Mesenchymal stem cell (in vitro differentiated cells and primary cell): Measurements from ENCODE around the gene LKAAEAR1.

Source experiments
- DNase-seq: peaks from one replicate; pipeline ENCODE4 v3.0.0-alpha.2; 2013
- H2AFZ ChIP-seq: one replicate; pipeline ENCODE4 v1.6.1; 2013; ENCODE audit warnings: low read depth, mild to moderate bottlenecking, control low read depth, inconsistent platforms, low read length, moderate library complexity
- H2AK5ac ChIP-seq: 2 replicates; pipeline ENCODE4 v1.6.1; 2013; ENCODE audit warnings: low read length, moderate library complexity, mild to moderate bottlenecking, inconsistent platforms; ENCODE audit not compliant: severe bottlenecking
- H2BK120ac ChIP-seq: one replicate; pipeline ENCODE4 v1.6.1; 2013; ENCODE audit warnings: low read depth, mild to moderate bottlenecking, inconsistent platforms, low read length, moderate library complexity
- H2BK12ac ChIP-seq, 2 experiments: one replicate each; pipeline ENCODE4 v1.6.1; 2013; ENCODE audit warnings: inconsistent platforms in 2 of 2, low read length in 2 of 2, mild to moderate bottlenecking in 2 of 2, moderate library complexity in 2 of 2, control low read depth in 1 of 2
- H2BK15ac ChIP-seq: one replicate; pipeline ENCODE4 v1.6.1; 2013; ENCODE audit warnings: mild to moderate bottlenecking, low read depth, inconsistent platforms; ENCODE audit not compliant: poor library complexity, severe bottlenecking
- H2BK5ac ChIP-seq: 2 replicates; pipeline ENCODE4 v1.6.1; 2013; ENCODE audit warnings: low read depth, mild to moderate bottlenecking, low read length, control low read depth, inconsistent platforms; ENCODE audit not compliant: poor library complexity, severe bottlenecking
- H3K14ac ChIP-seq, 2 experiments: one replicate each; pipeline ENCODE4 v1.6.1; 2013; ENCODE audit warnings: inconsistent platforms in 2 of 2, low read length in 2 of 2, control low read depth in 1 of 2, mild to moderate bottlenecking in 1 of 2, moderate library complexity in 1 of 2
- H3K18ac ChIP-seq, 2 experiments: one replicate each; pipeline ENCODE4 v1.6.1; 2013; ENCODE audit warnings: inconsistent platforms in 2 of 2, low read length in 2 of 2, control low read depth in 1 of 2, low read depth in 1 of 2, mild to moderate bottlenecking in 1 of 2
- H3K23ac ChIP-seq, 2 experiments: one replicate each; pipeline ENCODE4 v1.6.1; 2013; ENCODE audit warnings: inconsistent platforms in 2 of 2, low read length in 2 of 2, mild to moderate bottlenecking in 2 of 2, moderate library complexity in 2 of 2, control low read depth in 1 of 2
- H3K27ac ChIP-seq: 2 replicates; pipeline ENCODE4 v1.5.1; 2013; ENCODE audit warnings: mild to moderate bottlenecking, moderate library complexity, low read length, control low read depth, inconsistent platforms; ENCODE audit not compliant: poor library complexity, severe bottlenecking
- H3K27me3 ChIP-seq, 2 experiments: 2 replicates each; pipeline versions ENCODE4 v1.6.1 to v1.7.0; 2013; ENCODE audit warnings: low read length in 2 of 2, mild to moderate bottlenecking in 2 of 2, moderate library complexity in 2 of 2, control low read depth in 1 of 2, inconsistent platforms in 1 of 2; ENCODE audit not compliant: control insufficient read depth in 1 of 2, insufficient read depth in 1 of 2
- H3K36me3 ChIP-seq, 2 experiments: 2 replicates each; pipeline versions ENCODE4 v1.6.1 to v1.7.0; 2013; ENCODE audit warnings: low read length in 2 of 2, control low read depth in 1 of 2, inconsistent platforms in 1 of 2, low read depth in 1 of 2, mild to moderate bottlenecking in 1 of 2; ENCODE audit not compliant: insufficient read depth in 2 of 2, control insufficient read depth in 1 of 2
- H3K4ac ChIP-seq, 2 experiments: one replicate each; pipeline ENCODE4 v1.6.1; 2013; ENCODE audit warnings: inconsistent platforms in 2 of 2, low read length in 2 of 2, mild to moderate bottlenecking in 2 of 2, moderate library complexity in 2 of 2, control low read depth in 1 of 2, low read depth in 1 of 2
- H3K4me1 ChIP-seq: 2 replicates; pipeline ENCODE4 v1.6.1; 2013; ENCODE audit warnings: low read depth, low read length, control low read depth; ENCODE audit not compliant: control insufficient read depth, insufficient read depth
- H3K4me2 ChIP-seq: 2 replicates; pipeline ENCODE4 v1.6.1; 2013; ENCODE audit warnings: low read length, mild to moderate bottlenecking, inconsistent platforms; ENCODE audit not compliant: poor library complexity, severe bottlenecking
- H3K4me3 ChIP-seq, 2 experiments: 2 replicates each; pipeline versions ENCODE4 v1.5.1 to v1.7.0; 2013; ENCODE audit warnings: low read length in 2 of 2, mild to moderate bottlenecking in 2 of 2, control low read depth in 1 of 2, low read depth in 1 of 2; ENCODE audit not compliant: insufficient read depth in 1 of 2
- H3K79me1 ChIP-seq: replicated peaks from 2 replicates; pipeline ENCODE4 v1.6.1; 2013; ENCODE audit warnings: mild to moderate bottlenecking, control low read depth, low read length, inconsistent platforms; ENCODE audit not compliant: poor library complexity, severe bottlenecking
- H3K9ac ChIP-seq: 2 replicates; pipeline ENCODE4 v1.7.0; 2013; ENCODE audit warnings: mild to moderate bottlenecking, low read length, moderate library complexity
- H3K9me3 ChIP-seq: 2 replicates; pipeline ENCODE4 v1.7.0; 2013; ENCODE audit warnings: mild to moderate bottlenecking, low read length; ENCODE audit not compliant: control insufficient read depth
- H4K8ac ChIP-seq: one replicate; pipeline ENCODE4 v1.6.1; 2013; ENCODE audit warnings: inconsistent platforms, mild to moderate bottlenecking, low read length, moderate library complexity
- H4K91ac ChIP-seq: one replicate; pipeline ENCODE4 v1.6.1; 2013; ENCODE audit warnings: mild to moderate bottlenecking, low read length, inconsistent platforms
- WGBS: methylation state at CpG from one replicate; pipeline ENCODE4 v1.1.7; 2013; ENCODE audit warnings: mixed read lengths; 5-methylcytosine and 5-hydroxymethylcytosine counted together

LKAAEAR1 gene

DNA sequence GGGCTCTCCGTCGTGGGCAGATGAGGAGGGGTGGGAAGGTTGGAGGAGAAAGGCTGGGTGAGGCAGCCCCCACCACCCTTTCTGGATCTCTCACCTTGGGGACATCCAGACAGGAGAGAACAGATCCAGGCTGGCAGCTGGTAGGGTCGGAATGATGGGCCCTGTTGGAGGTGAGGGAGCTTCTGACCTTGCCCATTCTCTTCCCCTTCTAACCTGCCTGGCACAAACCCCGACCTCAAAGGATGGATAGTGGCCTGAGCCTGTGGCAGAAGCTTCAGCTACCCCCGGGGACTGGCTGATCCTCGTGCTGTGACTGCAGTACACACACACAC lies 29.2 kb upstream of the LKAAEAR1 start:
- Histone ChIP-seq H2AK5ac (no peak overlapping the region), H3K4me2 (no peak overlapping the region), H3K9me3 (no peaks in the 10 kb centered on the region), H3K4me3 (no peak overlapping the region), H3K79me1 (no peaks in the 10 kb centered on the region), H3K27ac (no peak overlapping the region), H2AFZ (no peak overlapping the region), H3K14ac (no peak overlapping the region), H3K18ac (no peak overlapping the region), H3K36me3 (no peaks in the 10 kb centered on the region), H3K4me1 (peaks cover 3% of the 10 kb centered on the region), H2BK15ac (no peak overlapping the region), H2BK12ac (no peak overlapping the region), H4K91ac (no peak overlapping the region), H4K8ac (no peak overlapping the region), H3K27me3 (peaks cover 31 to 74% of the 10 kb centered on the region in 2 experiments), H3K4ac (no peak overlapping the region), H2BK5ac (no peak overlapping the region), H3K23ac (no peak overlapping the region), H3K9ac (no peak overlapping the region), H2BK120ac (no peak overlapping the region)
- WGBS, result 66% methylated on average over 4 of the region's 6 CpGs
- no peak for DNase-seq

DNA sequence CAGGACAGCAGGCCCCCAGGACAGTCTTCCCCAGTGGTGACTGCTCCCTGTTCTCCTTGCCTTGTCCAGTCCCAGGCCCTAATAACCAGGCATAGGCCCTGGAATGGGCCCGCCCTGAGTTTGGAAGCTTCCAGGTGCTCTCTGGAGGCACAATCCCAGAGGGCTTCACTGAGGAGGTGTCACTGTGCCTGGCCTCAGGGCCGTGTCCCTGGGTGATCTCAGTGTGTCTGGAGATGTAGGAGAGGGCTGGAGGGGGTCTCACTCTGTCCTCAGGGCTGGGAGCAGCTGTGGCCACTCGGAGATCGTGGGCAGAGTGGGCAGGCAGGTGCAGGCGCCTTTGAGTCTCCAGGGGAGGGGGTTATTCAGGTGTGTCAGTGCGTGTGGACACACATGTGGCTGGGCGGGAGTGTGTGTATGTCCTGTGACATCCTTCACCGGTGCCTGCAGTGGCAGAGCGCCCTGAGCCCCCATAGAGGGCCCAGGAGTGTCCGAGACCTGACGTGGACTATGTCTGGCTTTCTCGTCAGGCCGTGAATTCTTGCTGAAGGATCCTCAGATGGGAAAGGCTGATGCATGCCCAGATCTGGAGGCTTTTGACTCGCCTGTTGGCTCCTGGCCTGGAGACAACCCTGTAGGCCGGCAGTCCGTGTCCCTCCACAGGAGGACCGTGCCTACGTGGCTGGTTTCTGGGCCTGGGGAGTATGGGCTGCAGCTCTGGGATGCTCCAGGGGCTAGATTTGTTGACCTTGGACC lies 28.7 kb upstream of the LKAAEAR1 start:
- Histone ChIP-seq H3K27me3 (peaks cover 36 to 78% of the 10 kb centered on the region in 2 experiments), H3K4me2 (no peak overlapping the region), H4K91ac (no peak overlapping the region), H3K4me3 (no peak overlapping the region), H3K23ac (no peak overlapping the region), H2BK120ac (no peak overlapping the region), H3K9ac (no peak overlapping the region), H3K18ac (no peak overlapping the region), H2BK5ac (no peak overlapping the region), H3K4ac (no peak overlapping the region), H2AK5ac (no peak overlapping the region), H2BK12ac (no peak overlapping the region), H3K36me3 (no peaks in the 10 kb centered on the region), H3K14ac (no peak overlapping the region), H2AFZ (no peak overlapping the region), H3K4me1 (peaks cover 3% of the 10 kb centered on the region), H3K79me1 (no peaks in the 10 kb centered on the region), H3K9me3 (no peaks in the 10 kb centered on the region), H2BK15ac (no peak overlapping the region), H4K8ac (no peak overlapping the region), H3K27ac (no peak overlapping the region)
- DNase-seq, result no peak
- WGBS, result 87% methylated on average over 18 of the region's 18 CpGs

DNA sequence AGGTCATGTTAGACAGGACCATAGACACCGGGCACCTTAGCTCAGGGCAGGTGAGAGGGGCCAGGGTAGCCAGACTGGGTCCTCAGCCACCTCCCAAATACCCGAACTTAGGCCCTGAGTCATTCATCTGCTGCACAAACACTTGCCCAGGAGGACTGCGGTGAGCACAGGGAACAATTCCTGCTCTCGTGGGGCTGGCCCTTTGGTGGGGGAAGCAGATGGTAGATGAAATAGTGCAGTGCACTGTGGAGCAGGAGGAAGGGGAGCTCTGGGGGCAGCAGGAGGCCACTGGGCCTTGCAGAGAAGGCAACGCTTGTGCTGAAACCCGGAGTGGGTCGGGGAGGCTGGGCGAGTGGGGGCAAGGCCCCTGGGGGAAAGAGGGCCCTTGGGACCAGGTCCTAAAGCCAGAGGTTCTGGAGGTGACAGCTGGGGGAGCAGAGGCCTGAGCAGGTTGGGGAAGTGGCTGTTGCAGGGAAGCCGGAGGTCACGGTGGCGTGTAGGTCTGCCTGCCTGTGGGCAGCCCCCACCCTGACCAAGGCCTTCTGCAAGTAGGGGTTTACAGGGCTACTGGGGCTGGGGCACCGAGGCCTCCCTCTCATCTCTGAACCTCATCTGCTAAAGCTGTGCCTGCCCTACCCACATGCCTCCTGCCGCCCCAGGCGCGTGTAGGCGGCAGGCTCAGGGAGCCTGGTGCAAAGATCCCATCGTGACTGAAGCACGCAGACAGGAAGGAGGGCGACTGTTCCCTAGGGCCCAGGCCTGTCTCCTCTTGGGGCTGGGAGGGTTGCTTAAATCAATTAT lies 27.8 kb upstream of the LKAAEAR1 start:
- Histone ChIP-seq H2BK12ac (no peak overlapping the region), H3K18ac (no peak overlapping the region), H2BK5ac (no peak overlapping the region), H3K27me3 (peaks cover 44 to 86% of the 10 kb centered on the region in 2 experiments), H3K36me3 (no peaks in the 10 kb centered on the region), H4K91ac (no peak overlapping the region), H4K8ac (no peak overlapping the region), H3K4ac (no peak overlapping the region), H2AK5ac (no peak overlapping the region), H2BK15ac (no peak overlapping the region), H3K4me3 (no peak overlapping the region), H3K9ac (no peak overlapping the region), H2BK120ac (no peak overlapping the region), H3K4me2 (no peak overlapping the region), H3K14ac (no peak overlapping the region), H3K4me1 (peaks cover 3% of the 10 kb centered on the region), H3K23ac (no peak overlapping the region), H3K79me1 (no peaks in the 10 kb centered on the region), H2AFZ (no peak overlapping the region), H3K27ac (no peak overlapping the region), H3K9me3 (no peaks in the 10 kb centered on the region)
- DNase-seq, result no peak
- WGBS, result 77% methylated on average over 19 of the region's 19 CpGs

- Histone ChIP-seq H3K4me3 (no peak overlapping the region), H3K27me3 (peaks cover 49 to 86% of the 10 kb centered on the region in 2 experiments), H3K4me2 (no peak overlapping the region), H4K91ac (no peak overlapping the region), H2BK5ac (no peak overlapping the region), H3K18ac (no peak overlapping the region), H3K4ac (no peak overlapping the region), H3K79me1 (no peaks in the 10 kb centered on the region), H3K9me3 (no peaks in the 10 kb centered on the region), H3K23ac (no peak overlapping the region), H2AFZ (no peak overlapping the region), H3K27ac (no peak overlapping the region), H3K14ac (no peak overlapping the region), H2BK12ac (no peak overlapping the region), H2AK5ac (no peak overlapping the region), H4K8ac (no peak overlapping the region), H3K9ac (no peak overlapping the region), H2BK15ac (no peak overlapping the region), H3K4me1 (peaks cover 2% of the 10 kb centered on the region), H2BK120ac (no peak overlapping the region), H3K36me3 (no peaks in the 10 kb centered on the region)
- WGBS, result 76% methylated on average over 10 of the region's 10 CpGs
- no peak for DNase-seq
These were observed 26.3 kb upstream of the LKAAEAR1 start for GRCh38 chr20:64110411-64111068.
